NCI-H2196 (cell line): Measurements from ENCODE around the gene SEL1L3.
A peak's percentile ranks its signal among the peaks of the same experiment; 100 is the strongest.

Source experiments
- DNase-seq: peaks from one replicate; lab custom pipeline; 2025; ENCODE audit not compliant: unreplicated experiment; lab: John Stamatoyannopoulos, UW

The SEL1L3 gene

GRCh38 chr4:25757452-25757851 lies 105.3 kb downstream of the SEL1L3 start:
- DNase-seq = no peak

GRCh38 chr4:25756503-25756902 lies 106.3 kb downstream of the SEL1L3 start:
- DNase-seq = peak; percentile 48

GRCh38 chr4:25755911-25756310 lies 106.9 kb downstream of the SEL1L3 start:
- no peak for DNase-seq

- no peak for DNase-seq
These were observed 109.5 kb downstream of the SEL1L3 start for GRCh38 chr4:25753239-25753638.

- no peak for DNase-seq
These were observed 111.9 kb downstream of the SEL1L3 start for GRCh38 chr4:25750874-25751273.

- DNase-seq = no peak
These were observed 113.5 kb downstream of the SEL1L3 start for GRCh38 chr4:25749150-25749794.

GRCh38 chr4:25743971-25744370 lies 118.8 kb downstream of the SEL1L3 start:
- DNase-seq = no peak

GRCh38 chr4:25729564-25729963 lies 133.2 kb downstream of the SEL1L3 start:
- no peak for DNase-seq

- DNase-seq = no peak
These were observed 133.9 kb downstream of the SEL1L3 start for GRCh38 chr4:25728886-25729285.

GRCh38 chr4:25727711-25728493 lies 134.9 kb downstream of the SEL1L3 start:
- peak; percentile 74 for DNase-seq

GRCh38 chr4:25725870-25726269 lies 136.9 kb downstream of the SEL1L3 start:
- no peak for DNase-seq

GRCh38 chr4:25723409-25723808 lies 139.4 kb downstream of the SEL1L3 start:
- DNase-seq = peak; percentile 61

GRCh38 chr4:25722964-25723363 lies 139.8 kb downstream of the SEL1L3 start:
- peak; percentile 49 for DNase-seq

- no peak for DNase-seq
These were observed 149.0 kb downstream of the SEL1L3 start for GRCh38 chr4:25713812-25714211.

GRCh38 chr4:25712611-25713010 lies 150.2 kb downstream of the SEL1L3 start:
- DNase-seq = no peak

GRCh38 chr4:25710637-25711036 lies 152.2 kb downstream of the SEL1L3 start:
- no peak for DNase-seq

GRCh38 chr4:25704516-25704915 lies 158.3 kb downstream of the SEL1L3 start:
- no peak for DNase-seq

GRCh38 chr4:25703731-25704388 lies 158.9 kb downstream of the SEL1L3 start:
- DNase-seq = no peak

- DNase-seq = peak; percentile 64
These were observed 159.9 kb downstream of the SEL1L3 start for GRCh38 chr4:25702848-25703247.

GRCh38 chr4:25700661-25701060 lies 162.1 kb downstream of the SEL1L3 start:
- DNase-seq = no peak

- DNase-seq = no peak
These were observed 165.3 kb downstream of the SEL1L3 start for GRCh38 chr4:25697516-25697915.
